Measurements from ENCODE around the gene ACTN3. TPM values are rescaled to one million over a fixed set of nuclear protein-coding genes. Genes with fewer than 3 reads are reported as not detected.
"Not testable (repeated sequence)": the region's sequence is repeated elsewhere in the genome, so short reads cannot be mapped to it uniquely, and the experiment has no call there.

The ACTN3 gene
- total RNA-seq, 2 experiments from 2014 or later, result 0.23 TPM; not detected in 1

DNA sequence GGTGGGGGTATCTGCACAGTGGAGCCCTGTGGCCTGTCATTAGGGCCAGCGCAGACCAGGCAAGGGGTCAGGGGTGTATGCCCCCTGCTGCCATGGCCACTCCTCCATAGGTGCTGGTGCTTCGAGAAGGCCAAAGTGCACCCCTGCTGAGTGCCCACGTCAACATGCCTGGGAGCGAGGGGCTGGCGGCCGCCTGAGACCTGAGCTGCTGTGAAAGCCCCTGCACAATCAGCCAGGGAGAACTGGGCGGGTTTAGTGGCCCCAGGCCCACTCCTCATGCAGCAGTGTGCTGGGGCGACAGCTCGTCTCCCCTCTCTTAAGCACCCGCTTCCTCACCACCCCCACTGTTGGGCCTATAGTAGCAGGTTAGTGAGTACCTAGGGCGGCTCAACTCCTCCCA, 14.9 kb upstream of the ACTN3 start:
- no peak overlapping the region for H3K4me3 Mint-ChIP-seq
- H3K27me3 Mint-ChIP-seq, result no peaks in the 10 kb centered on the region
- no peak overlapping the region for H3K27ac Mint-ChIP-seq
- CTCF ChIA-PET, result interaction anchor here (0.8 kb wide), 1 partner anchor 146 kb away, joined by 3 read pairs; the partner anchor contains the start of gene RBM4B
- no peak for DNase-seq
- H3K36me3 Mint-ChIP-seq (ENCODE audit: low read depth), result peaks cover 5% of the 10 kb centered on the region
- POLR2A ChIA-PET, result no interaction called here
- H3K9me3 Mint-ChIP-seq, result no peaks in the 10 kb centered on the region
- no peaks in the 10 kb centered on the region for H3K4me1 Mint-ChIP-seq

DNA sequence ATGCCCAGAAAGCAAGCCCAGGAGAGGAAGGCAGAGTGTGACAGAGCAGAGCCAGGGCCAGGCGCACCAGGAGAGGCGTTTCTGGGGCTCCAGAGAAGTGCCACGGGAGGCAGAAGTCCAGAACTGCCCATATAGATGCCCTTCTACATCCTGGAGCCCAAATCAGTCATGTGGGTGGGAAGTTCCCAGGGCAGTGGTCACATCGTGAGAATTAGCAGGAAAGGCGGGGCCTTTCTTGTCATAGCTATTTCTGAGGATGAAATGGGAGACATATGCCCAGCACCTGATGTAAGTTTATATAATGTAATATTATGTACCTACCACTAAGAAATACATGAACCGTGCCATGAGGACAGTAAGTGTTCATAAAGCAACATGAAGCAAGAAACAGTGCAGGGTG, 13.9 kb upstream of the ACTN3 start:
- no peaks in the 10 kb centered on the region for H3K4me1 Mint-ChIP-seq
- ChIA-PET POLR2A (no interaction called here), CTCF (interaction anchor here (0.6 to 1.2 kb wide), 4 partner anchors 9 to 145 kb away, joined by 3 to 4 read pairs (median 3); partner anchors contain the start of gene RBM4B)
- H3K4me3 Mint-ChIP-seq, result no peak overlapping the region
- H3K36me3 Mint-ChIP-seq (ENCODE audit: low read depth), result peaks cover 10% of the 10 kb centered on the region
- no peak for DNase-seq
- H3K27ac Mint-ChIP-seq, result peak overlapping the region; percentile 1
- H3K27me3 Mint-ChIP-seq, result no peaks in the 10 kb centered on the region
- H3K9me3 Mint-ChIP-seq, result no peaks in the 10 kb centered on the region

DNA sequence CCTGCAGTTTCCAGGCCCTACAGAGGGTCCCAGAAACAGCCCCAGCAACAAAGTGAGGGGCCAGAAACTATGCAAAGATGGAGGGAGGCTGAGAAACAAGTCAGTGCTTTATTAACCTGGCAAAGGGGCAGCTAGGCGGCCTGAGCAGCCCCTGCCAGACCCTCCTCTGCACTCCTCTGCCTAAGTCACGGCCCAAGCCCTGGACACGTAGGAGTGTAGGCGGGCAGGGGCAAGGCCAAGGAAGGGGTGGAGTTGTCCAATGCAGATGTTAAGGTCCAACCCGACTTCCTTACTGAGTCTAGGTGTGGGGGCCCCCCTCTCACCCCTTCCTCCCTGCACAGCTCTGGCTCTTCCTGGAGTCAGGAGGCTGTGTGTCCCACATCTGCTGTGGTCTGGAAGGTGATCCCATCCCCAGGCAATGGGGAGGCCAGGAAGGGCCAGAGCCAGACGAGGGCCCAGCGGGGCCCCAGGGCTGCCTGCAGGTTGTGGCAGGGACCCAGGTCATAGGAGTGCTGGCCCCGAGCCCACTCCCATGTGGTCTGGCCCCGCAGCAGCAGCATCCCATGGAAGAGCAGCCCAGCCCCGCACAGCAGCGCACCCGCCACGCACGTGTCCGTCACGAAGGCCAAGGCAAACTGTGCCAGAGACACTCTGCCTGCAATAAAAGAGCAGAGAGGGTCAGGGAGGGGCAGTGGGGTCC, 7.4 kb upstream of the ACTN3 start:
- no peaks in the 10 kb centered on the region for H3K9me3 Mint-ChIP-seq
- H3K4me3 Mint-ChIP-seq, result no peak overlapping the region
- peaks cover 19% of the 10 kb centered on the region for H3K36me3 Mint-ChIP-seq (ENCODE audit: low read depth)
- ChIA-PET CTCF (no interaction called here), POLR2A (no interaction called here)
- H3K27me3 Mint-ChIP-seq, result no peaks in the 10 kb centered on the region
- no peak overlapping the region for H3K27ac Mint-ChIP-seq
- DNase-seq, result no peak
- peaks cover 18% of the 10 kb centered on the region for H3K4me1 Mint-ChIP-seq

DNA sequence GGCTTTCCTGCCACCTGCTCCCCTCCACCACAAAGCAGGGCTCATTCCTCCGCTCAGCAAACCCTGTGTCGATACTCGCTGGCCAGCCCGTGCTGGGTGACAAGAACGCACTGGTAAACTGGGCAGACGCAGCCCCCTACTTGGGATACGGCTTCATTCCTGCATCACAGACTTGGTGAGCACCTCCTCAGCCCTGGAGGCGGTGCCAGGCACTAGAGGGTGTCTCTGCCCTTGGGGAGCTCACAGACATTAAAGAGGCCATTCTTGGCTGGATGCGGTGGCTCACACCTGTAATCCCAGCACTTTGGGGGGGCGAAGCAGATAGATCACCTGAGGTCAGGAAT, 6.9 kb upstream of the ACTN3 start:
- POLR2A ChIA-PET, result no interaction called here
- Mint-ChIP-seq H3K27me3 (no peaks in the 10 kb centered on the region), H3K4me1 (peaks cover 20% of the 10 kb centered on the region), H3K9me3 (no peaks in the 10 kb centered on the region), H3K36me3 (ENCODE audit: low read depth) (peaks cover 19% of the 10 kb centered on the region), H3K27ac (no peak overlapping the region), H3K4me3 (no peak overlapping the region)
- no peak for DNase-seq
- CTCF ChIA-PET, result no interaction called here

DNA sequence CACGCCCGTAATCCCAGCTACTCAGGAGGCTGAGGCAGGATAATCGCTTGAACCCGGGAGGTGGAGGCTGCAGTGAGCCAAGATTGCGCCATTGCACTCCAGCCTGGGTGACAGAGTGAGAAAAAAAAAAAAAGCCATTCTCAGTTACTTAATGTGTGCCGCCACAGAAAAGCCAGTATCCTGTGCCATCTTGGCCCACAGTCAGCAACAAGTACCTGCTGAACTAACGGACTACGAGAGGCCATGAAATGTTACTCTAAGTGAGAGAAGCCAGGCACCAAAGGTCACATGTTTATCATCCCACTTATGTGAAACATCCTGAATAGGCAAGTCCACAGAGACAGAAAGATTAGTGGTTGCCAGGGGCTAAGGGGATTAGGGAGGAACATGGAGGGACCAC, 6.1 kb upstream of the ACTN3 start:
- DNase-seq, POLR2A ChIA-PET, H3K27me3 Mint-ChIP-seq, H3K9me3 Mint-ChIP-seq, H3K27ac Mint-ChIP-seq, H3K4me3 Mint-ChIP-seq: not testable (repeated sequence)
- Mint-ChIP-seq H3K4me1 (peaks cover 23% of the 10 kb centered on the region), H3K36me3 (ENCODE audit: low read depth) (peaks cover 18% of the 10 kb centered on the region)
- CTCF ChIA-PET, result interaction anchor here (1.0 kb wide), 1 partner anchor 194 kb away, joined by 3 read pairs; no protein-coding TSS in a partner anchor

DNA sequence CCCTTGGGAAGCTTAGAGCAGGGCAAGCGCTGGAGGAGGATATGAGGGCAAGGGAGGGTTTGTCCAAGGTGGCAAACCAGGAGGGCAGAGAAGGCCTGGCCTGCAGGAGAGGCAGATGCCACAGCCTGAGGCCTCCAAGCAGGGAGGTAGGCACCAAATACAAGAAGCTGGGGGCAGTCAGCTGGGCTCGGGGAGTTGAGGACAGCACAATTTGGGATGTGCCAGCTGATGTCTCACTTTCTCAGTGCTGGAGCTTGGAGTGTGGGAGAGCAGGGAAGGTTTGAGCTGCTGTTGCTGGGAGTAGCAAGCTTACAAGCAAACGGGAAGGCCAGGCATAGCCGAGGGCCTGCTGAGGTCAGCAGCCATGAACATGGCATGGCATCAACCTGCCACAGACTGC, 4.8 kb upstream of the ACTN3 start:
- no peaks in the 10 kb centered on the region for H3K27me3 Mint-ChIP-seq
- H3K36me3 Mint-ChIP-seq (ENCODE audit: low read depth), result peaks cover 15% of the 10 kb centered on the region
- DNase-seq, result no peak
- H3K27ac Mint-ChIP-seq, result no peak overlapping the region
- H3K4me3 Mint-ChIP-seq, result no peak overlapping the region
- no peaks in the 10 kb centered on the region for H3K9me3 Mint-ChIP-seq
- H3K4me1 Mint-ChIP-seq, result peaks cover 27% of the 10 kb centered on the region
- ChIA-PET POLR2A (no interaction called here), CTCF (interaction anchor here (0.6 to 1.1 kb wide), 3 partner anchors 9 to 1245 kb away, joined by 3 read pairs; no protein-coding TSS in a partner anchor)

DNA sequence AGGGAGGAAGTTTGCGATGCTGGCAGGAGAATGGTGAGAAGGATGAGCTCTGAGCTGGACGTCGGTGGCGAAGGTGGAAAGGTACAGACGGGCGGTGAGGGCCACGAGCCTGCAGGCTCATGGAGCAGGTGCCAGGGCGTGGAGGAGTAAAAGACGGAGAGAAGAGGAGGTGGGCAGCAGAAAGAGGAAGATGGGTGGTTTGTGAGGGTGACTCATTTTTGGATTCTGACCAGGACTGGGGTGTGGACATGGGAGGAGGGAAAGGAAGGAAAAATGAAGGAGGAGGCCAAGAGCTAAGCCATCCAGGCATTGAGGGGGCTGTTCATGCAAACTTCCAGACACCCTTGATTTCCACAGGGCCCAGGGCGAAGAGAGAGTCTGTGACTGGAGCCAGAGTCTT, 4.3 kb upstream of the ACTN3 start:
- no peak for DNase-seq
- CTCF ChIA-PET, result interaction anchor here (0.6 to 1.1 kb wide), 2 partner anchors 9 to 1245 kb away, joined by 3 read pairs; no protein-coding TSS in a partner anchor
- peak overlapping the region; percentile 42 for H3K27ac Mint-ChIP-seq
- H3K27me3 Mint-ChIP-seq, result peaks cover under 1% of the 10 kb centered on the region
- no peak overlapping the region for H3K4me3 Mint-ChIP-seq
- POLR2A ChIA-PET, result no interaction called here
- H3K9me3 Mint-ChIP-seq, result no peaks in the 10 kb centered on the region
- H3K36me3 Mint-ChIP-seq (ENCODE audit: low read depth), result peaks cover 12% of the 10 kb centered on the region
- peaks cover 27% of the 10 kb centered on the region for H3K4me1 Mint-ChIP-seq

DNA sequence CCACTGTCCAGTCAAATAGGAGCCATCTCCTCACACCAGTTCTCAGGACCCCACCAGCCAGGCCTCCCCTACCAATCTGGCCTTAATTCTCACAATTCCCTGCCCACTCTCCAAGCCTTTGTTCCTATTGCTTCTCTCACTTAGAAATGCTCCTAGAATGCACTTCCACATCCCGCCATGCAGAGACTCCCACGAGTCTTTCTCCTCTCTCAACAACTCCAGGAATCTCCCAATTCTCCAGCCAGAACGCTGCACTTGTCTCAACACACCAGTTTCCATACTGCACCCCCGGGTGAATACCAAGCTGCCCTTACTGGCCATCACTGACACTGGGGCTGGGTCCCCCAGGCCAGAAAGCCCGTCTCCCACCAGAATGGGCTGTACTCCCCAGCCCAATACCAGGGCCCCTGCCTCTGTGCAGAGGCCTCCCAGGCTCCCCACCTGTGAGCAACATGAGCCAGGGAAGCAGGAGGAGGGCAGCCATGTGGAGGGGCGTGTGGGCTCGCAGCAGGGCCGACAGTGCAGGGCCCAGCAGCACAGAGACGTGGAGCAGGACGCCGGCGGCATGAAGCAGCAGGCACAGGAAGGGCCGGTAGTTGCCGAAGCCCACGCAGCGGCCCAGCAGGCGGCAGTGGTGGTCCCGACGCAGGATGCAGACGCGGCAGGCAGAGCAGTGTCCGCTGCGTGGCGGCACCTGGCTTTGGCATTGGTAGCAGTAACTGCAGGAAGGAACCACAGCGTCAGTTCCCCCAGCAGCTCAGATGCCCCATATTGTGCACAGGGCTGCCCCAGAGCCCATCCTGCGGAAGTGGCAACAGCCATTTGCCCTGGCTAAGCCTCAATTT, 3.2 kb upstream of the ACTN3 start:
- peaks cover 9% of the 10 kb centered on the region for H3K36me3 Mint-ChIP-seq (ENCODE audit: low read depth)
- POLR2A ChIA-PET, result no interaction called here

DNA sequence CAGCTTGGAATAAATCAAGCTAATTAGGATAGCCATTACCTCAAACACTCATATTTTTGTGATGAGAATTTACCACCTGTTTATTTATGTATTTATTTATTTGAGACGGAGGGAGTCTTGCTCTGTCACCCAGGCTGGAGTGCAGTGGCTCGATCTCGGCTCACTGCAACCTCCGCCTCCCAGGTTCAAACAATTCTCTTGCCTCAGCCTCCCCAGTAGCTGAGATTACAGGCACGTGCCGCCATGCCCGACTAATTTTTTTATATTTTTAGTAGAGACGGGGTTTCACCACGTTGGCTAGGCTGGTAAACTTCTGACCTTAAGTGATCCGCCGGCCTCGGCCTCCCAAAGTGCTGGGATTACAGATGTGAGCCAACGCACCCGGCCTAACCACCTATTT, 1.8 kb upstream of the ACTN3 start:
- H3K36me3 Mint-ChIP-seq (ENCODE audit: low read depth); DNase-seq; H3K9me3 Mint-ChIP-seq; POLR2A ChIA-PET: not testable (repeated sequence)
- Mint-ChIP-seq H3K27ac (peak overlapping the region; percentile 88), H3K4me3 (peak overlapping the region; percentile 85), H3K27me3 (peaks cover 14% of the 10 kb centered on the region), H3K4me1 (peaks cover 27% of the 10 kb centered on the region)
- CTCF ChIA-PET, result interaction anchor here (0.9 to 1.3 kb wide), 2 partner anchors 9 to 13 kb away, joined by 3 read pairs; no protein-coding TSS in a partner anchor

More for the DNA sequence above, 3.2 kb upstream of the ACTN3 start:
- Mint-ChIP-seq H3K9me3 (no peaks in the 10 kb centered on the region), H3K27ac (peak overlapping the region; percentile 84), H3K4me1 (peaks cover 27% of the 10 kb centered on the region), H3K4me3 (peak overlapping the region; percentile 54), H3K27me3 (peaks cover 4% of the 10 kb centered on the region)
- peak; percentile 69 for DNase-seq
- CTCF ChIA-PET, result interaction anchor here (1.1 kb wide), 1 partner anchor 124 kb away, joined by 3 read pairs; no protein-coding TSS in a partner anchor

DNA sequence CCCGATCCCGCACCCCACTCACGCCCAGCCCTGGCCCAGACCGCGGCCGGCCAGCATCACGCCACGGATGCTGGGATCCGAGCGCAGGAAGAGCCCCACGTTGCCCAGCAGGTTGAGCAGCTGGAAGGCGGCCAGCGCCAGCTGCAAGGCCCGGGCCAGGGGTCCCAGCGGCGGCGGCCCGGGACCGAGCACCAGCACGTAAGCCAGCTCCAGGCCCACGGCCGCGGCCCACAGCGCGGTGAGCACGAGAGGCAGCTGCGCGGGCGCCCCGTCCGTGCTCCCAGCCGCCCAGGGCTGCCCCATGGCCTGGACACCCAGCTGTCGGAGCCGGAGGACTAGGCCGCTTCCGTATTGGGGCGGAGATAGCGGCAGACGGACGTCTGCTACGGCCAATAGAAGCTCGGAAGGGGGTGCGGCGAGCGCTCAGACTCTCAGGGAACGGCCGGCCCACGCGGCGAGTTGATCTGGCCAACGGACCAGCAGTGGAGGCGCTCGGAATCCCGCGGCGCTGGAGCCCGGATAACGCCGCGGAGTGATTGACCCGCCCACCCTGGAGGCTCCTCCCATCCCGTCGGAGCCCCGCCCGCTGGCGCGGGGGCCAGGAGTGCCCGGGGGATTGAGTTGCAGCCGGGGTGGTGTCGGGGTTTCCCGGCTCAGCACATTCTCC, 869 bp upstream of the ACTN3 start, which contains the start of gene ZDHHC24:
ZDHHC24 (minus strand) TSS at position 348 of the 667 bp plus-strand sequence; CDS start at position 303, 45 bp downstream.
- Mint-ChIP-seq H3K9me3 (no peaks in the 10 kb centered on the region), H3K4me1 (peaks cover 27% of the 10 kb centered on the region), H3K4me3 (peak within 1 kb of the TSS; percentile 85), H3K36me3 (ENCODE audit: low read depth) (peaks cover 9% of the 10 kb centered on the region), H3K27me3 (peaks cover 15% of the 10 kb centered on the region), H3K27ac (peak within 1 kb of the TSS; percentile 88)
- POLR2A ChIA-PET, result interaction anchor here (0.6 to 1.1 kb wide), 3 partner anchors 11 to 1039 kb away, joined by 3 to 5 read pairs (median 4); no protein-coding TSS in a partner anchor
- CTCF ChIA-PET, result interaction anchor here (0.5 to 2.1 kb wide), 7 partner anchors 9 to 248 kb away, joined by 3 to 11 read pairs (median 3); partner anchors contain the start of gene RBM4B
- DNase-seq, result peak; percentile 85

DNA sequence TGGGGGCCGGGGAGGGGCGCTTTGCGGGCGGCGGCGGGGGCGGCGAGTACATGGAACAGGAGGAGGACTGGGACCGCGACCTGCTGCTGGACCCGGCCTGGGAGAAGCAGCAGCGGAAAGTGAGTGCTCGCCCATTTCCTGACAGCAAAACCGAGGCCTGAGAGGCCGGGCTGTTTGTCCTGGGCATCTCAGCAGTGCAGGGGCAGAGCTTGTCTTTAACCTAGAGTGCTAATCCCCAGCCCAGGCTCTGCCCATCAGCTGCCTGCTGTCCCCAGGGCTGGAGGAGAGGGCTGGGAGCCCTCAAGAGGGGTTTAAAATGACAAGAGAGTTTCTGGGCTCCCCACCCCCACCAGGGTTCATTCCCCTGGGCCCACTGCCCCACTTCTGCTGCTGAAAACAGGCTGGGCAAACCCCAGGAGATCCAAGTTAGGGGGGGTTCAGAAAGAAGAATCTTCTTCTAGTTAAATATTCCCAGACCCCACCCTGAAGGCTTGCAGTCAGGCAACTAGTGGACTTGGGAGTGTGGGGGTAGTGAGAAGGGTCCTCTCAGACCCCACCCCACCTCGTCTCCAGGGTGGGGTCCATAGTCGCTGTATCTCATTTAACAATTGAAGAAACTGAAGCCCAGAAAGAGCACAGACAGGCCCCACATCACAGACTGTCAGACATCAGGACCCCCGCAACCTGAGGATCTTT, 411 bp downstream of the ACTN3 start:
- peaks cover 27% of the 10 kb centered on the region for H3K4me1 Mint-ChIP-seq
- POLR2A ChIA-PET, result interaction anchor here (1.1 kb wide), 1 partner anchor 12 kb away, joined by 4 read pairs; no protein-coding TSS in a partner anchor

DNA sequence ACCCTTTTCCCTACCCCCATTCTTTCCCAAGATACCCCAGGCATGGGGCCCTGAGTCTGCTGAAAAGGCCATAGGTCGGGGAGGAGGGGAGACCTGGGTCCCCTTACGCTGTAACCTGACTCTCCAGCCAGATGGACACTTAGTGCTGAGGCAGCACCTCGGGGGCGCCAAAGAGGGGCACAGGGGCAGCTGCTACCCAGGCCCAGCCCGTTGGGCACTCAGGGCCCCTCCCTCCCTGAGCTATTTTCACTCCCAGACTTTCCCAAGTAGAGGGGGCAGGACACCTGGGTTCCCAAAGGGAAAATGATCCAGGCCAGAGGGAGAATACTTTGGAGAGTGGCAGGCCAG, 933 bp downstream of the ACTN3 start:
- no peaks in the 10 kb centered on the region for H3K9me3 Mint-ChIP-seq
- no peak for DNase-seq
- ChIA-PET CTCF (interaction anchor here (1.0 to 2.1 kb wide), 2 partner anchors 8 to 131 kb away, joined by 3 to 11 read pairs; no protein-coding TSS in a partner anchor), POLR2A (no interaction called here)
- peaks cover 15% of the 10 kb centered on the region for H3K27me3 Mint-ChIP-seq
- H3K27ac Mint-ChIP-seq, result no peak overlapping the region
- peaks cover 4% of the 10 kb centered on the region for H3K36me3 Mint-ChIP-seq (ENCODE audit: low read depth)
- peak overlapping the region; percentile 0 for H3K4me3 Mint-ChIP-seq
- H3K4me1 Mint-ChIP-seq, result peaks cover 24% of the 10 kb centered on the region

More for the DNA sequence above, 411 bp downstream of the ACTN3 start:
- CTCF ChIA-PET, result interaction anchor here (0.9 to 2.1 kb wide), 5 partner anchors 8 to 132 kb away, joined by 3 to 11 read pairs (median 3); no protein-coding TSS in a partner anchor
- no peak for DNase-seq
- Mint-ChIP-seq H3K27ac (no peak overlapping the region), H3K4me3 (peak overlapping the region; percentile 77), H3K27me3 (peaks cover 15% of the 10 kb centered on the region), H3K36me3 (ENCODE audit: low read depth) (peaks cover 4% of the 10 kb centered on the region), H3K9me3 (no peaks in the 10 kb centered on the region)
